ENCODE measurements around the gene DNAJC5. TPM values are rescaled to one million over a fixed set of nuclear protein-coding genes. Genes with fewer than 3 reads are reported as not detected.
A peak's percentile ranks its signal among the peaks of the same experiment; 100 is the strongest.

The DNAJC5 gene
- total and polyA plus RNA-seq, 2 donors (not counting 1 experiment from before 2014, with no cell fraction given) = 12.2 to 33.3 TPM

DNA sequence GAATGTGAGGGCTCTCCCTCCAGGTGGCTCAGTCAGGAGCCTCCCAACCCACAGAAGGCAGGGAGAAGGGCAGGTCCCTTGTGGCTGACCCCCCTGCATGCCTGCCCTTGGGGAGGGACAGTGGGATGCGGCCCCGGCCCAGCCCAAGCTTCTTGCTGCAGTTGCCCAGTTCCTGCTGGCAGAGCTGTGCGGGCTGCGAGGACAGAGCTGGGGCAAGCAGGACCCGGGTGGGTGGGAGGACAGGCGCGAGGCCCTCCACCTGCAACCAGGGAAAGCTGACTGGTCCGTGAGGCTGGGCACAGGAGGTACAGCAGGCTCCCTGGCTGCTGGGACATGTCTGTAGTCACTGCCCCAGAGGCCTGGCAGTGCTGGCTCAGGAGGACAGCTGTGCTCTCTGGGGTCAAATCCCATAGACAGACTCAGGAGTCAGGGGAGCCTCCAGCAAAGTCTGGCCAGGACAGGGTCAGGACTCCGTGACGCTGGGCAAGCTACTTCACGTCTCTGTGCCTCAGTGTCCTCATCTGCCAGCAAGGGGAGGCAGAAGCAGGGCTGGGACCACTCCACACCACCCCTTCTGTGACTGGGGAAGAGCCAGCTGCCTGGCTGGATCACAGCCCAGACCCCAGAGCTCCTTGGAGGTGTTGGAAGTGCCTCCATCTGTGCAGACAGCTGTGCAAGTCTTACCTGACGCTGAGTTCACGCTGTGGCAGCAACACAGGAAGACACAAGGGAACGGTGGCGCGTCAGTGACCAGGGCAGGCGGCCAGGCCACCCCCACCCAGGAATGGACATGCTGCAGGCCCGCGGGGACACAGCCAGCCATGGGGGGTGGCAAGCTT is 48.3 kb downstream of the DNAJC5 start:
- peak overlapping the region; percentile 43 for H3K4me2 ChIP-seq (replicated peaks; ENCODE audit: low read depth, low read length, poor library complexity, severe bottlenecking)
- TF ChIP-seq CTCF (IDR thresholded peaks at IDR 0.05) (no peak), EZH2 (IDR thresholded peaks at IDR 0.05; ENCODE audit: borderline replicate concordance, insufficient read depth, low read depth, low read length, poor library complexity, severe bottlenecking) (no peak)
- H4K20me1 ChIP-seq (ENCODE audit: control insufficient read depth, insufficient read depth, low read length, poor library complexity, severe bottlenecking) = peaks cover 95% of the 10 kb centered on the region
- ATAC-seq (ENCODE audit: low read depth) (no peak), DNase-seq (peak; percentile 14)
- H3K27me3 ChIP-seq (replicated peaks in 1 of 4; ENCODE audit: control extremely low read depth in 1 of 4, control insufficient read depth in 3 of 4, insufficient read depth in 4 of 4, low read length in 3 of 4) = no peaks in the 10 kb centered on the region
- peaks cover 0 to 29% (median 0%) of the 10 kb centered on the region in 3 donors for H3K9me3 ChIP-seq (ENCODE audit: control extremely low read depth in 1 of 3, control insufficient read depth in 2 of 3, insufficient read depth in 1 of 3, low read length in 2 of 3)
- Mint-ChIP-seq H3K27me3 (no peaks in the 10 kb centered on the region), H3K27ac (no peak overlapping the region), H3K4me3 (no peak overlapping the region), H3K4me1 (peaks cover 29% of the 10 kb centered on the region), H3K9me3 (ENCODE audit: insufficient read depth) (no peaks in the 10 kb centered on the region)
- POLR2A ChIA-PET = no interaction called here
- H3K36me3 ChIP-seq (replicated peaks in 1 of 2; ENCODE audit: control extremely low read depth in 1 of 2, control insufficient read depth in 1 of 2, extremely low read depth in 1 of 2, insufficient read depth in 2 of 2, low read length in 1 of 2) = peaks cover 0 to 58% of the 10 kb centered on the region in 2 experiments
- no peak overlapping the region for H3K4me3 ChIP-seq (ENCODE audit: control extremely low read depth in 1 of 5, extremely low read depth in 1 of 5, insufficient read depth in 1 of 5, low read depth in 2 of 5, low read length in 4 of 5)
- 97% methylated on average over 19 of the region's 19 CpGs for WGBS (ENCODE audit: insufficient coverage)
- intact Hi-C loops (cut with micrococcal nuclease) = no loop called here
- no peak overlapping the region for H2AFZ ChIP-seq (ENCODE audit: insufficient read depth, low read depth, low read length, poor library complexity, severe bottlenecking)
- H3K4me1 ChIP-seq (ENCODE audit: control insufficient read depth in 2 of 2, insufficient read depth in 2 of 2, low read length in 2 of 2) = peaks cover 22 to 28% of the 10 kb centered on the region in 2 donors
- H3K79me2 ChIP-seq (ENCODE audit: control insufficient read depth, insufficient read depth, low read length) = peaks cover 63% of the 10 kb centered on the region
- no peak overlapping the region for H3K9ac ChIP-seq (ENCODE audit: low read length)
- CTCF ChIA-PET = interaction anchor here (1.0 kb wide), 1 partner anchor 12 kb away, joined by 3 read pairs; no protein-coding TSS in a partner anchor
- no peak overlapping the region for H3K27ac ChIP-seq (ENCODE audit: low read length in 2 of 2)

GRCh38 chr20:63943808-63944077 is 48.8 kb downstream of the DNAJC5 start:
- H3K4me2 ChIP-seq (replicated peaks; ENCODE audit: low read depth, low read length, poor library complexity, severe bottlenecking) = no peak overlapping the region
- intact Hi-C loops (cut with micrococcal nuclease) = no loop called here
- peaks cover 68% of the 10 kb centered on the region for H3K79me2 ChIP-seq (ENCODE audit: control insufficient read depth, insufficient read depth, low read length)
- TF ChIP-seq EZH2 (IDR thresholded peaks at IDR 0.05; ENCODE audit: borderline replicate concordance, insufficient read depth, low read depth, low read length, poor library complexity, severe bottlenecking) (no peak), CTCF (IDR thresholded peaks at IDR 0.05) (no peak)
- no peak overlapping the region for H2AFZ ChIP-seq (ENCODE audit: insufficient read depth, low read depth, low read length, poor library complexity, severe bottlenecking)
- no peaks in the 10 kb centered on the region for H3K27me3 ChIP-seq (replicated peaks in 1 of 4; ENCODE audit: control extremely low read depth in 1 of 4, control insufficient read depth in 3 of 4, insufficient read depth in 4 of 4, low read length in 3 of 4)
- H3K27ac Mint-ChIP-seq = no peak overlapping the region
- H3K27me3 Mint-ChIP-seq = no peaks in the 10 kb centered on the region
- H3K36me3 ChIP-seq (replicated peaks in 1 of 2; ENCODE audit: control extremely low read depth in 1 of 2, control insufficient read depth in 1 of 2, extremely low read depth in 1 of 2, insufficient read depth in 2 of 2, low read length in 1 of 2) = peaks cover 0 to 57% of the 10 kb centered on the region in 2 experiments
- CTCF ChIA-PET = no interaction called here
- H3K4me3 Mint-ChIP-seq = no peak overlapping the region
- H3K4me3 ChIP-seq (ENCODE audit: control extremely low read depth in 1 of 5, extremely low read depth in 1 of 5, insufficient read depth in 1 of 5, low read depth in 2 of 5, low read length in 4 of 5) = no peak overlapping the region
- peaks cover 27 to 34% of the 10 kb centered on the region in 2 donors for H3K4me1 ChIP-seq (ENCODE audit: control insufficient read depth in 2 of 2, insufficient read depth in 2 of 2, low read length in 2 of 2)
- H4K20me1 ChIP-seq (ENCODE audit: control insufficient read depth, insufficient read depth, low read length, poor library complexity, severe bottlenecking) = peaks cover 95% of the 10 kb centered on the region
- no peak overlapping the region for H3K9ac ChIP-seq (ENCODE audit: low read length)
- ATAC-seq (ENCODE audit: low read depth) (no peak), DNase-seq (no peak)
- no peaks in the 10 kb centered on the region for H3K9me3 Mint-ChIP-seq (ENCODE audit: insufficient read depth)
- H3K9me3 ChIP-seq (ENCODE audit: control extremely low read depth in 1 of 3, control insufficient read depth in 2 of 3, insufficient read depth in 1 of 3, low read length in 2 of 3) = peaks cover 0 to 27% (median 0%) of the 10 kb centered on the region in 3 donors
- peaks cover 34% of the 10 kb centered on the region for H3K4me1 Mint-ChIP-seq
- H3K27ac ChIP-seq (ENCODE audit: low read length in 2 of 2) = no peak overlapping the region
- WGBS (ENCODE audit: insufficient coverage) = 98% methylated on average over 3 of the region's 3 CpGs
- POLR2A ChIA-PET = no interaction called here

Measured in B cell (primary cell).